ENCODE measurements around the gene LAMA1.
A peak's percentile ranks its signal among the peaks of the same experiment; 100 is the strongest.
"Not testable (repeated sequence)": the region's sequence is repeated elsewhere in the genome, so short reads cannot be mapped to it uniquely, and the experiment has no call there.

LAMA1 gene

GRCh38 chr18:6947338-6948030, 170.1 kb downstream of the LAMA1 start:
- no peak for DNase-seq

GRCh38 chr18:6943143-6943542, 174.5 kb downstream of the LAMA1 start:
- no peak for DNase-seq

- DNase-seq, result no peak
These were observed 174.9 kb downstream of the LAMA1 start for GRCh38 chr18:6942742-6943141.

- no peak for DNase-seq
These were observed 175.6 kb downstream of the LAMA1 start for GRCh38 chr18:6941996-6942395.

- DNase-seq, result no peak
These were observed 177.1 kb downstream of the LAMA1 start for GRCh38 chr18:6940451-6940850.

- DNase-seq, result no peak
These were observed 177.6 kb downstream of the LAMA1 start for GRCh38 chr18:6939972-6940371.

- not testable (repeated sequence) for DNase-seq
These were observed 179.2 kb downstream of the LAMA1 start for GRCh38 chr18:6938403-6938802.

GRCh38 chr18:6938003-6938402, 179.6 kb downstream of the LAMA1 start:
- no peak for DNase-seq

GRCh38 chr18:6934859-6935258, 182.7 kb downstream of the LAMA1 start:
- DNase-seq, result no peak

- DNase-seq, result no peak
These were observed 188.1 kb downstream of the LAMA1 start for GRCh38 chr18:6929370-6930102.

- no peak for DNase-seq
These were observed 189.2 kb downstream of the LAMA1 start for GRCh38 chr18:6928359-6928758.

GRCh38 chr18:6927153-6927552, 190.4 kb downstream of the LAMA1 start:
- DNase-seq, result no peak

- no peak for DNase-seq
These were observed 194.4 kb downstream of the LAMA1 start for GRCh38 chr18:6923220-6923619.

- DNase-seq, result no peak
These were observed 196.0 kb downstream of the LAMA1 start for GRCh38 chr18:6921571-6921970.

- DNase-seq, result peak; percentile 46
These were observed 197.3 kb downstream of the LAMA1 start for GRCh38 chr18:6920099-6920955.

GRCh38 chr18:6917072-6917471, 200.5 kb downstream of the LAMA1 start:
- DNase-seq, result peak; percentile 49

GRCh38 chr18:6901286-6901926, 216.2 kb downstream of the LAMA1 start:
- peak; percentile 64 for DNase-seq

- peak; percentile 9 for DNase-seq
These were observed 225.8 kb downstream of the LAMA1 start for GRCh38 chr18:6891788-6892187.

All from NCI-H226 (cell line).